OCI-LY1 (cell line): Measurements from ENCODE around the gene SYNDIG1.

ENCODE experiments used
- EZH2 ChIP-seq: fragments of 200-600 bp; sonication (generic), shearing (Covaris generic); IDR thresholded peaks from 2 replicates; pipeline ENCODE4 v1.8.0; 2017; ENCODE audit warnings: borderline replicate concordance, mixed run types, mild to moderate bottlenecking, antibody characterized with exemption, low read length, moderate library complexity, mixed read lengths
- TF ChIP-seq, protein P1 (sequence below): fragments of 200-600 bp; sonication (generic), shearing (Covaris generic); IDR thresholded peaks from 2 replicates; pipeline ENCODE4 v1.5.1; 2017; ENCODE audit warnings: mild to moderate bottlenecking, antibody characterized with exemption, low read length, moderate library complexity, mixed read lengths

- TF ChIP-seq, protein P1, sequence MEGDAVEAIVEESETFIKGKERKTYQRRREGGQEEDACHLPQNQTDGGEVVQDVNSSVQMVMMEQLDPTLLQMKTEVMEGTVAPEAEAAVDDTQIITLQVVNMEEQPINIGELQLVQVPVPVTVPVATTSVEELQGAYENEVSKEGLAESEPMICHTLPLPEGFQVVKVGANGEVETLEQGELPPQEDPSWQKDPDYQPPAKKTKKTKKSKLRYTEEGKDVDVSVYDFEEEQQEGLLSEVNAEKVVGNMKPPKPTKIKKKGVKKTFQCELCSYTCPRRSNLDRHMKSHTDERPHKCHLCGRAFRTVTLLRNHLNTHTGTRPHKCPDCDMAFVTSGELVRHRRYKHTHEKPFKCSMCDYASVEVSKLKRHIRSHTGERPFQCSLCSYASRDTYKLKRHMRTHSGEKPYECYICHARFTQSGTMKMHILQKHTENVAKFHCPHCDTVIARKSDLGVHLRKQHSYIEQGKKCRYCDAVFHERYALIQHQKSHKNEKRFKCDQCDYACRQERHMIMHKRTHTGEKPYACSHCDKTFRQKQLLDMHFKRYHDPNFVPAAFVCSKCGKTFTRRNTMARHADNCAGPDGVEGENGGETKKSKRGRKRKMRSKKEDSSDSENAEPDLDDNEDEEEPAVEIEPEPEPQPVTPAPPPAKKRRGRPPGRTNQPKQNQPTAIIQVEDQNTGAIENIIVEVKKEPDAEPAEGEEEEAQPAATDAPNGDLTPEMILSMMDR = no peak
- TF ChIP-seq EZH2 = no peak
These were observed 194.1 kb downstream of the SYNDIG1 start for GRCh38 chr20:24663496-24663895.
